Activated CD8-positive, alpha-beta T cell treated with anti-CD3 and anti-CD28 coated beads, Interleukin-2, amount 10 ng/mL, durations not matched to agents 7 days and 5 days (primary cell): ENCODE data around the gene FAM117A. TPM values are rescaled to one million over a fixed set of nuclear protein-coding genes. Genes with fewer than 3 reads are reported as not detected.

Source experiments
- ATAC-seq: fragments of 150-1000 bp; cut with Tn5 transposase; one replicate; pipeline ENCODE4 v1.10.0; 2021; ENCODE audit warnings: moderate library complexity
- CTCF ChIA-PET: fragments of 350-600 bp; sonication (Branson Sonifier 250); formaldehyde crosslinking; loops from one replicate; lab custom pipeline; 2021; ENCODE audit warnings: antibody characterized with exemption; lab: Charles Lee
- POLR2A ChIA-PET: fragments of 350-600 bp; sonication (Branson Sonifier 250); formaldehyde crosslinking; loops from one replicate; lab custom pipeline; 2021; ENCODE audit warnings: antibody characterized with exemption; lab: Charles Lee
- DNase-seq: peaks from one replicate; pipeline ENCODE4 v3.0.0-alpha.2; 2020
- H3K27ac Mint-ChIP-seq: one replicate; pipeline ENCODE4 v1.8.0; 2021; ENCODE audit warnings: mild to moderate bottlenecking, mixed read lengths
- H3K27me3 Mint-ChIP-seq: one replicate; pipeline ENCODE4 v1.8.0; 2021; ENCODE audit warnings: low read depth, mixed read lengths
- H3K36me3 Mint-ChIP-seq: one replicate; pipeline ENCODE4 v1.8.0; 2021; ENCODE audit warnings: low read depth, mixed read lengths
- H3K4me1 Mint-ChIP-seq: one replicate; pipeline ENCODE4 v1.8.0; 2021; ENCODE audit warnings: low read depth, mixed read lengths
- H3K4me3 Mint-ChIP-seq: one replicate; pipeline ENCODE4 v1.8.0; 2021; ENCODE audit warnings: mild to moderate bottlenecking, mixed read lengths
- H3K9me3 Mint-ChIP-seq: one replicate; pipeline ENCODE4 v1.8.0; 2022; ENCODE audit warnings: mixed read lengths; ENCODE audit not compliant: insufficient read depth
- total RNA-seq, 2 experiments: library from RNA; stranded (reverse); gene quantifications; one replicate each; pipeline ENCODE4 v1.2.3, GENCODE V29; 2021

Gene FAM117A
- total RNA-seq, 2 experiments from 2014 or later: 20.8 to 23.5 TPM

- ChIA-PET CTCF (interaction anchor here (1.0 to 1.5 kb wide), 3 partner anchors 12 to 44 kb away, joined by 3 to 5 read pairs (median 4); partner anchors contain the start of gene FAM117A), POLR2A (interaction anchor here (0.7 to 1.1 kb wide), 2 partner anchors 12 to 78 kb away, joined by 3 read pairs; no protein-coding TSS in a partner anchor)
- H3K4me3 Mint-ChIP-seq: no peak overlapping the region
Observed at GRCh38 chr17:49752508-49752907, 11.4 kb downstream of the FAM117A start.

DNA sequence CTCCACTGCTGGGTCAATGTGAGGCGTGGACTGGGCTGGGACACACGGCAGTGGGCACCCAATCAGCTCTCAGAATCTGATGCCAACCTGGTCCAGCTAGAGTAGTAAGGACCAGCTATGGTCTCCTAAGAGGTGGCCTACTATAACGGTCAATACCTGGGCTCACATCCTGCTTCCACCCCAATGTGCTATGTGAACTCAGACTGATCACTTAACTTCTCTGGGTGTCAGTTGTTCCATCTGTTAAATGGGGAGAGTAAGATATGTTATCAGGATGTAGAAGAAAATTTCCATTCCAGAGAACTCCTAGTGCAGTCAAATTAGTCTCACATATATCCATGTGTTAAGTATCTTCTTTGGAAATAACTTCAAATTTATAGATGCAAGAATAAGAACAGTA lies 14.2 kb downstream of the FAM117A start:
- no peak overlapping the region for H3K4me3 Mint-ChIP-seq
- H3K27ac Mint-ChIP-seq: peak overlapping the region; percentile 65
- no peaks in the 10 kb centered on the region for H3K27me3 Mint-ChIP-seq
- peaks cover 25% of the 10 kb centered on the region for H3K36me3 Mint-ChIP-seq
- H3K9me3 Mint-ChIP-seq: no peaks in the 10 kb centered on the region
- ATAC-seq (no peak), DNase-seq (no peak)
- POLR2A ChIA-PET: interaction anchor here (3.2 to 5.4 kb wide), 2 partner anchors 11 to 13 kb away, joined by 38 to 41 read pairs; partner anchors contain the start of gene FAM117A
- H3K4me1 Mint-ChIP-seq: peaks cover 77% of the 10 kb centered on the region
- CTCF ChIA-PET: interaction anchor here (2.5 to 5.2 kb wide), 4 partner anchors 11 to 54 kb away, joined by 12 to 57 read pairs (median 16); partner anchors contain the start of gene FAM117A

More at GRCh38 chr17:49752508-49752907, 11.4 kb downstream of the FAM117A start:
- no peak overlapping the region for H3K27ac Mint-ChIP-seq
- no peaks in the 10 kb centered on the region for H3K9me3 Mint-ChIP-seq
- peaks cover 73% of the 10 kb centered on the region for H3K4me1 Mint-ChIP-seq
- no peaks in the 10 kb centered on the region for H3K27me3 Mint-ChIP-seq
- H3K36me3 Mint-ChIP-seq: peaks cover 31% of the 10 kb centered on the region
- ATAC-seq (no peak), DNase-seq (no peak)

DNA sequence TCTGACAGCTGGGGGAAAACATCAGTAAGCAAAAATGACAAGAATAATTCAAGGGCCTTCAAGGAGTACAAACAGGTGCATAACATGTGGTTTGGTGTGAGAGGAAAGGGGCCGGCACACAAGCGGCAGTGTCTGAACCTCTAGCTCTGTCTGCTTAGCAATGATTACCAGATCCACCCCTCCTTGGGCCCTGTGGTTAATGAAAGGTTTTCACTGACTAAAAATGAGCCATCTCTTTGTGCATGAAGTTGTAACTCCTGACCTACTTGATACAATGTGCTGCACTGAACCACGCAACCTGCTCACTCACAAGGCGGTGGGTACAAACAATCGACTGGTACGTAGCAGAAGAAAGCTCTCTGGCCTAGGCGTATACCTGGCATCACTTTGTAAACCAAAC lies 15.1 kb downstream of the FAM117A start:
- DNase-seq: peak; percentile 77
- POLR2A ChIA-PET: interaction anchor here (0.6 to 5.4 kb wide), 6 partner anchors 10 to 178 kb away, joined by 3 to 41 read pairs (median 14); partner anchors contain the start of genes FAM117A and KAT7
- CTCF ChIA-PET: interaction anchor here (0.7 to 5.2 kb wide), 12 partner anchors 8 to 181 kb away, joined by 3 to 57 read pairs (median 8); partner anchors contain the start of genes FAM117A, KAT7 and SLC35B1
- Mint-ChIP-seq H3K4me3 (peak overlapping the region; percentile 68), H3K27ac (peak overlapping the region; percentile 89), H3K9me3 (no peaks in the 10 kb centered on the region), H3K4me1 (peaks cover 77% of the 10 kb centered on the region), H3K36me3 (peaks cover 24% of the 10 kb centered on the region), H3K27me3 (no peaks in the 10 kb centered on the region)
- peak; percentile 79 for ATAC-seq

DNA sequence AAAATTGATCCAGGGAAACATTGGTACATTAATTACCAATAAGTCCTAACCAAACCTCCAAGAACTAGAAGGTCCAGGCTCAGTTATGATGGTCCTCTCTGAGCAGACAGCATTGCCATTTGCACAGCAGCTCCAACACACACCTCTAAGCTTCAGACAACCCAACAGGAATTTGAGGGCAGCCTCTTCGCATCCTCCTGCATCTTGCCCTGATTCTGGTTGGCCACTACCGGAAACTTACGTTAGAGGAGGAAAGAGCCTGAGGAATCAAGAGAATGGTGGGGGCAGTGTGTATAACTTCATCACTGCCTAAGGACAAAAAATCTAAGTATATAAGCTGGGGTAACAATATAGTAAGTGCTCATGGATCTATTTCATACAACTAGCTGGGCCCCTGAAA lies 15.7 kb downstream of the FAM117A start:
- peak overlapping the region; percentile 89 for H3K27ac Mint-ChIP-seq
- ATAC-seq: peak; percentile 40
- H3K27me3 Mint-ChIP-seq: no peaks in the 10 kb centered on the region
- DNase-seq: peak; percentile 42
- H3K4me1 Mint-ChIP-seq: peaks cover 76% of the 10 kb centered on the region
- ChIA-PET POLR2A (interaction anchor here (0.6 to 5.4 kb wide), 6 partner anchors 9 to 177 kb away, joined by 3 to 41 read pairs (median 15); partner anchors contain the start of genes FAM117A and KAT7), CTCF (interaction anchor here (0.8 to 5.2 kb wide), 12 partner anchors 9 to 347 kb away, joined by 3 to 57 read pairs (median 8); partner anchors contain the start of genes FAM117A, KAT7, PDK2 and SLC35B1)
- no peaks in the 10 kb centered on the region for H3K9me3 Mint-ChIP-seq
- peak overlapping the region; percentile 68 for H3K4me3 Mint-ChIP-seq
- peaks cover 23% of the 10 kb centered on the region for H3K36me3 Mint-ChIP-seq

- ATAC-seq (no peak), DNase-seq (no peak)
- Mint-ChIP-seq H3K27me3 (no peaks in the 10 kb centered on the region), H3K27ac (peak overlapping the region; percentile 89), H3K36me3 (peaks cover 27% of the 10 kb centered on the region), H3K4me3 (peak overlapping the region; percentile 68), H3K4me1 (peaks cover 79% of the 10 kb centered on the region), H3K9me3 (no peaks in the 10 kb centered on the region)
- POLR2A ChIA-PET: interaction anchor here (0.7 to 5.4 kb wide), 8 partner anchors 9 to 85 kb away, joined by 3 to 41 read pairs (median 6); partner anchors contain the start of genes FAM117A, KAT7 and SLC35B1
- CTCF ChIA-PET: interaction anchor here (0.8 to 5.2 kb wide), 17 partner anchors 9 to 347 kb away, joined by 3 to 57 read pairs (median 5); partner anchors contain the start of genes FAM117A, KAT7, PDK2 and SLC35B1
Observed at GRCh38 chr17:49747632-49748031, 16.3 kb downstream of the FAM117A start.

DNA sequence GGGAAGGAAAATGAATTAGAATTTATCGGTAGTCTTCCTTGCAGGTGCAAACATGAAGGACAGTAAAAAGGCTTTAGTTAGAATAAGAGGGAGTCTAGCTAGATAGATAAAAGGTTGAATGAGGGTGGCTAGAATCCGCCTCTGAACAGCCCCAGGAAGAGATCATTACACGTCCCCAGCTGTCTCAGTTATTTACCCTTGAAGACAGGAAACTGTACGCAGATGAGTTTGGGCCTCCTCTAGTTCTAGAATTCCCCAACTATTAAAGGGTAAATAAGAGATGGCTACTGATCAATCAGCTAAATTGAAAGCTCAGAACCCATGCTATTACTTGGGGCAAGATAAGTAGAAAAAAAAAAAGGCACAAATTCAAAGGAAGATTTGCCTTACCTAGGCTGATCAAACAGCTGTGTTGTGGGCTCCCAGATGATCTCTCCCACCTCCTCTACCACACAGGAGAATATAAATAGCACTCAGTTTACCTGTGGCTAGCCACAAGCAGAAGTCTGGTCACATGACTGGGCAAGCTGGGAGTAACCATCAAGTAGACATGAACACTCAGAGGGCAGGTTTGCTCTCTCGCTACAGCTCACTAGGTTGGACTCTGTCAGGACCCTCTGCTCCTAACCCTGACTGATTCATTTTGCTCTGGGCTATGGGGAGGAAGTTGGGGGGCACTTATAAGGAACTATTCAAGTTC lies 17.0 kb downstream of the FAM117A start:
- H3K27ac Mint-ChIP-seq: peak overlapping the region; percentile 89
- CTCF ChIA-PET: interaction anchor here (0.7 to 5.2 kb wide), 16 partner anchors 9 to 252 kb away, joined by 3 to 57 read pairs (median 6); partner anchors contain the start of genes FAM117A, KAT7 and SLC35B1
- peak; percentile 55 for DNase-seq

GRCh38 chr17:49745175-49746139 lies 18.5 kb downstream of the FAM117A start:
- ChIA-PET CTCF (interaction anchor here (1.7 to 3.5 kb wide), 3 partner anchors 11 to 36 kb away, joined by 5 to 37 read pairs (median 9); partner anchors contain the start of gene SLC35B1), POLR2A (interaction anchor here (5.4 kb wide), 1 partner anchor 17 kb away, joined by 41 read pairs; the partner anchor contains the start of gene FAM117A)
- Mint-ChIP-seq H3K36me3 (peaks cover 44% of the 10 kb centered on the region), H3K27me3 (no peaks in the 10 kb centered on the region), H3K4me1 (peaks cover 91% of the 10 kb centered on the region), H3K9me3 (no peaks in the 10 kb centered on the region), H3K27ac (peak overlapping the region; percentile 89), H3K4me3 (peak overlapping the region; percentile 68)
- DNase-seq (no peak), ATAC-seq (no peak)

More for the DNA sequence above, 17.0 kb downstream of the FAM117A start:
- Mint-ChIP-seq H3K4me1 (peaks cover 80% of the 10 kb centered on the region), H3K4me3 (peak overlapping the region; percentile 68), H3K27me3 (no peaks in the 10 kb centered on the region), H3K9me3 (no peaks in the 10 kb centered on the region), H3K36me3 (peaks cover 34% of the 10 kb centered on the region)
- peak; percentile 62 for ATAC-seq
- POLR2A ChIA-PET: interaction anchor here (0.6 to 5.4 kb wide), 9 partner anchors 9 to 86 kb away, joined by 3 to 41 read pairs (median 5); partner anchors contain the start of genes FAM117A, KAT7 and SLC35B1

- H3K27ac Mint-ChIP-seq: peak overlapping the region; percentile 98
- H3K9me3 Mint-ChIP-seq: no peaks in the 10 kb centered on the region
- peaks cover 92% of the 10 kb centered on the region for H3K4me1 Mint-ChIP-seq
- H3K36me3 Mint-ChIP-seq: peaks cover 47% of the 10 kb centered on the region
- ChIA-PET POLR2A (interaction anchor here (1.1 to 6.1 kb wide), 5 partner anchors 13 to 47 kb away, joined by 3 to 47 read pairs (median 10); partner anchors contain the start of genes FAM117A and KAT7), CTCF (interaction anchor here (0.7 to 2.5 kb wide), 9 partner anchors 9 to 46 kb away, joined by 3 to 9 read pairs (median 3); partner anchors contain the start of genes FAM117A, KAT7 and SLC35B1)
- H3K27me3 Mint-ChIP-seq: no peaks in the 10 kb centered on the region
- no peak for DNase-seq
- no peak for ATAC-seq
- peak overlapping the region; percentile 84 for H3K4me3 Mint-ChIP-seq
Observed at GRCh38 chr17:49742166-49742638, 21.7 kb downstream of the FAM117A start.

- peaks cover 47% of the 10 kb centered on the region for H3K36me3 Mint-ChIP-seq
- ChIA-PET CTCF (interaction anchor here (0.8 to 2.5 kb wide), 7 partner anchors 10 to 47 kb away, joined by 3 to 9 read pairs (median 3); partner anchors contain the start of genes FAM117A, KAT7 and SLC35B1), POLR2A (interaction anchor here (1.1 to 6.1 kb wide), 5 partner anchors 12 to 47 kb away, joined by 3 to 47 read pairs (median 10); partner anchors contain the start of genes FAM117A and KAT7)
- H3K27ac Mint-ChIP-seq: peak overlapping the region; percentile 98
- peak overlapping the region; percentile 84 for H3K4me3 Mint-ChIP-seq
- no peak for ATAC-seq
- no peaks in the 10 kb centered on the region for H3K27me3 Mint-ChIP-seq
- no peak for DNase-seq
- H3K4me1 Mint-ChIP-seq: peaks cover 92% of the 10 kb centered on the region
- no peaks in the 10 kb centered on the region for H3K9me3 Mint-ChIP-seq
Observed at GRCh38 chr17:49741692-49742076, 22.2 kb downstream of the FAM117A start.
